NCI-H2196 (cell line): ENCODE measurements around the gene TAF6.
A peak's percentile ranks its signal among the peaks of the same experiment; 100 is the strongest.

Source experiments
- DNase-seq: peaks from one replicate; lab custom pipeline; 2025; ENCODE audit not compliant: unreplicated experiment; lab: John Stamatoyannopoulos, UW

Gene TAF6

DNA sequence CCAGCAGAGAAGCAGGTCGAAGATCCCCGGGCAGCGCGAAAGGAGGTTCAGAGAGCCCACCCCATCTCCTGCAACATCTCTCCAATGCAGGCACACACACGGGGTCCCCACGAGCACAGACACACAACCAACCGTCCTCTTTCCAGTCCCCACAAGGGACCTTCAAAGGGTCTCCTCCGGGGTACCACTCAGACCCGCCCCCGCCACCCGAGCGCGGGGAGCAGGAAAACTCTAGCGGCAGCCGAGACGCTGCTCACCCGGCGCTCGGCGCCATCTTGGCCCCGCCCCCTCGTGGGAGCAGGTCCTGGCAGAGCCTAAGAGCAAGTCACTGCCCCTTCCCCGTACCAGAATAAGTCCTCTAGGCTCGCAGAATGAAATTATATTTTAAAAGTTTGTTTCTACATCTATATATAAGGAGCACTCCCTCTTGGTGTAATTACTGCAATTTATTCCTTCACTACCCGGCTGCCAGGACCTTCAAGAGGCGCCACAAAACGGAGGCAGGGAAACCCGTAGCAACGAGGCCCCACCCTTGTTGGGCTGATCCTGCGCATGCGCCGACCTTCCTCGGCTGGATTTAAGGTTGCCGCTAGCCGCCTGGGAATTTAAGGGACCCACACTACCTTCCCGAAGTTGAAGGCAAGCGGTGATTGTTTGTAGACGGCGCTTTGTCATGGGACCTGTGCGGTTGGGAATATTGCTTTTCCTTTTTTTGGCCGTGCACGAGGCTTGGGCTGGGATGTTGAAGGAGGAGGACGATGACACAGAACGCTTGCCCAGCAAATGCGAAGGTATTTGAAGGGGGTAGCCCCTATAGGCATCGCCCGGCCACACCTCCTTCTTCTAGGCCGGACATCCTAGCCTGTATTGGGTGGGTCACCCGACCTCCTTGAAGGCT is at the start of gene TAF6, which contains the start of gene CNPY4:
TAF6 (minus strand) TSS at position 287 of the 898 bp plus-strand sequence. CDS start 5,149 bp downstream, outside the sequence.
CNPY4 (plus strand) TSS at position 563 of the 898 bp plus-strand sequence; CDS start at position 674, 111 bp downstream.
- DNase-seq, result peak; percentile 96

DNA sequence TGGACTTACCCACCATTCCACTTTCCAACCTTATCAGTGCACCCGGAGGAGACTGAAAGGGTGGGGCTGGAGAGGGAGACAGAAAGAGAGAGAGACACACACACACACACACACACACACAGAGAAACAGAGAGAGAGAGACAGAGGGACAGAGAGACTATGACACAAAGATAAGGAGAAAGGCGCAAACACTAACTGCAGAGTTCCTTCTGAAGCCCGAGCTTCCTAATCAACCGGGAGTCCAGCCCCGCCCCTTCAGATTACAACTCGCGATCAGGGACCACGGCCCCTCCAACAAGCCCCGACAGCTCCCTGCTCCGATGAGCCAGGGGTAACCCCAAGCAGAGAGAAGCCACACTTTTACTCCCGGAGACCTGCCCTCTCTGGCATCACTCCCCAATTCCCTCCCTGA is 48.8 kb upstream of the TAF6 start:
- no peak for DNase-seq

- no peak for DNase-seq
Measured at GRCh38 chr7:100166970-100167911, 48.1 kb upstream of the TAF6 start.

- no peak for DNase-seq
Measured at GRCh38 chr7:100166317-100166940, 47.3 kb upstream of the TAF6 start.

GRCh38 chr7:100163871-100164270 is 44.7 kb upstream of the TAF6 start:
- DNase-seq, result no peak

- no peak for DNase-seq
Measured at GRCh38 chr7:100163006-100163531, 43.9 kb upstream of the TAF6 start.

- no peak for DNase-seq
Measured at GRCh38 chr7:100160067-100160466, 40.9 kb upstream of the TAF6 start.

DNA sequence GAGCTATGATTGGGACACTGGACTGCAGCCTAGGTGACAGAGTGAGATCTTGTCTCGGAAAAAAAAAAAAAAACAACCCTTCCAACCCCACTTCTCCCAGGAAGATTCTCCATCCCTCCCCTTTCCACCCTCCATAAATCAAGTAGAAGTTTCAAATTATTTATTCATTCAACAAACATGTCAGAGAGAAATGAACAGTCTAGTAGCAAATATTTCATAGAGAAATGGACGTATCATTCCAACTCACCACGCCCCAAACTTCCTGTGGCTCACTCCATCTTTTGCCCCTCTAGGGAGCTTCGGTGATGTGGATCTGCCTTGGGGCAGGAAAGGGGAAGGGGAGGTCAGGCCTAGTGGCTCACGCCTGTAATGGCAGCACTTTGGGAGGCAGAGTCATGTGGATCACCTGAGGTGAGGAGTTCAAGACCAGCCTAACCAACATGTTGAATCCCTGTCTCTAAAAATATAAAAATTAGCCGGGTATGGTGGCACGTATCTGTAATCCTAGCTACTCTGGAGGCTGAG is 40.0 kb upstream of the TAF6 start:
- no peak for DNase-seq

DNA sequence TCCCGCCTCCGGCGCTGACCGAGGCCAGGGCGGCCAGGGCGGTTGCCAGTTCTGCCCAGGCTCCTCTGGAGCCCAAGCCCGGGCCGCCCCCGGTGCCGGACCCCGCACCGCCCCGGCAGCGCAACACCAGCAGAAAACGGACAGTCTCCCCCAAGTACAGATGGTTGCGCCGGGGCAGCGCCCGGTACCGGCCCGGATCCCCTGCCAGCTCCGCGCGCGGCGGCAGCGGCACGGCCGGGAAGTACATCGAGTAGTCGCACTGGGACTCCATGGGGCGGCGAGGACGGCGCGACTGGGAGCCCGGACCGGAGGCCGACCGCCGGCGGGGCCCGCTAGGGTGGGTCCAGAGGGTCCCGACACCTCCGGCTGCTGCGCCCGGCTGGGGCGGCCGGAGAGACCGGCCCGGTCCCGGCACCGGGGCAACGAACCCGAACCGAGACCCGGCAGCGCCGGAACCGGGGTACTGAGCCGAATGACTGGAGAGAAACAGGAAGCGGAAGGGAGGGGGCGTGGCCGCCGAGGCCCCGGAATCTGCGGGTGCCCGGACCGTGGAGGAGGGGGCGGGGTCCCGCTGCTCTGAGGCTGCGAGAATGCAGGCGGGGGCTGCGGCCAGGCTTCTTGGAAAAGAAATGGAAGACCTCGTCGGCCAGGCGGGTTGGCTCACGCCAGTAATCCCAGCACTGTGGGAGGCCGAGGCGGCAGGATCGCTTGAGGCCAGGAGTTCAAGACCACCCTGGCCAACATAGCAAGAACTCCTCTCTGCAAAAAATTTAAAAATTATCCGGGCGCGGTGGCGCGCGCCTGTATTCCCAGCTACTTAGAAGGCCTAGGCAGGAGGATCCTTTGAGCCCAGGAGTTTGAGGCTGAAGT is 39.3 kb upstream of the TAF6 start, which contains the start of gene TRAPPC14:
TRAPPC14 (minus strand) TSS at position 495 of the 870 bp plus-strand sequence; CDS start at position 271, 224 bp downstream.
- peak; percentile 88 for DNase-seq

DNA sequence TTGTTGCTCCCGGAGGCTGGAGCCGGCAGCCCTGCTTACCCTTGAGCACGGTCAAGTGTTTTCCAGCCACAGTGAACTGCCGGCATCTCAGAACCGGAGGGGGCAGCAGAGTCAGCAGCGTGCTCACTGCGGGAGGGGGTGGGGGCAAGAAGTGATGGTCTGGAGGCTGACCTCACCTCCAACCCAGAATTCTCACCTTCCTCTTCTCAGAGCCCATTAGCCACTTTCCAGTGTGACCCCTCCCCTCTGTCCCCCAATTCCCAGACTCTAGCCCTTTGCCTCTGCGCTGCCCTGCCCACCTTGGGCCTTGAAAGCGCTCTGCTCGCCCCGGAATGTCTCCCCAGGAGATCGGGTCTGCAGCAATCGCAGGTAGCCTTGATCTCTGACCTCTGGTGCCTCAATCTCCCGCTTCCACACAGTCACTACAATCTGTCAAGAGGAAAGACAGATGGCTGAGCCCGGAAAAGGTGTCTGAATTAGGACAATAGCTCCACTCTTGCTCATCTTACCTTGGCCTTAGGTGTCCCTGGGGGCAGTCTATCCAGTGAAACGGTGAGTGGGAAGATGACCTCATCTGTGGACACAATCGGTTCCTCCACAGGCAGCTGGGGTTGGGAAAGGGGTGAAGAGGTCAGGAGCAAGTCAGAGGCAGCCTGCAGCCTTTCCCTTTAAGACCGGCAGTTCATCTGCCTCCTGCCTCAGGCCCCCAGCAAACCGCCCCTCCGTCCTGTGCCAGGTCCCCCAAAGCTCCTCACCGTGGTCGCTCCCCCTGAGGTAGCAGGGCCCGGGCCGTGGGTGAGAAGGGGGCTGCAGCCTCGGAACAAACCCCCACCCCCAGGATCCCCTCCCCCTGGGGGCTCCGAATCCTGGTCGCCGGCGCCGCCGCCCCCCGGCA is 38.4 kb upstream of the TAF6 start:
- DNase-seq, result peak; percentile 44

GRCh38 chr7:100157069-100157333 is 37.8 kb upstream of the TAF6 start:
- DNase-seq, result peak; percentile 28

DNA sequence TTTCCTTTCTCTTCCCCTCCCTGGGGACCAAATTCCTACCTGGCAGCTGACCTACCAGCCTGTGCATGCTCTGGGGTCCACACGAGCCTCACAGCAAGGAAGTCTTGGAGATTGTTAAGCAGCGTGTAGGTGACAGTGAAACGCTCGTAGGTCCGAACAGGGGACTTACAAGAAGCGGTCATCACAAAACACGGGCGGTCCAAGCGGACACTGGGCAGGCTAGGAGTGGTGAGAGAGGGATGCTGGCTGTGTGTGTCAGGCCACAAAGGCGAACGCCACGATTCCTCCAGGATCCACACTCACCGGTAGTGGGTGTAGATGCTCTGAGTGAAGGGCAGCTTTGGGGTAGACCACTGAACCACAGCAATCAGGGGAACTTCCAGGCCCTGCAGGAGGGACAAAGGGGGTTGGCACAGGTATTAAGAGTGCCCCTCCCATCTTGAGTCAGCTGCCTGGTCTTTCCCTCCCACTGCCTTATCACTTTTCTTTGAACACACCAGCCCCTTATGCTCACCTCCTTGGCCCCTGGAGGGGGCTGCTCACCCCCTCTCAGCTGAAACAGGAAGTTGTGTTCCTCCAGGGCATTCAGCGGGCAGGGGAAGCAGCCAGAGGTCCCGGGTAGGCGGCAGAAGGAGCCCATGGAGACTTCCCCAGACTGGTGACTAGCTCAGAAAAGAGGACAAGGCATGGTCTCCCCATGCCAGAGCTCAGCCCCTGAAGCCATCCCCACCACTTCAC is 37.3 kb upstream of the TAF6 start:
- DNase-seq, result no peak

DNA sequence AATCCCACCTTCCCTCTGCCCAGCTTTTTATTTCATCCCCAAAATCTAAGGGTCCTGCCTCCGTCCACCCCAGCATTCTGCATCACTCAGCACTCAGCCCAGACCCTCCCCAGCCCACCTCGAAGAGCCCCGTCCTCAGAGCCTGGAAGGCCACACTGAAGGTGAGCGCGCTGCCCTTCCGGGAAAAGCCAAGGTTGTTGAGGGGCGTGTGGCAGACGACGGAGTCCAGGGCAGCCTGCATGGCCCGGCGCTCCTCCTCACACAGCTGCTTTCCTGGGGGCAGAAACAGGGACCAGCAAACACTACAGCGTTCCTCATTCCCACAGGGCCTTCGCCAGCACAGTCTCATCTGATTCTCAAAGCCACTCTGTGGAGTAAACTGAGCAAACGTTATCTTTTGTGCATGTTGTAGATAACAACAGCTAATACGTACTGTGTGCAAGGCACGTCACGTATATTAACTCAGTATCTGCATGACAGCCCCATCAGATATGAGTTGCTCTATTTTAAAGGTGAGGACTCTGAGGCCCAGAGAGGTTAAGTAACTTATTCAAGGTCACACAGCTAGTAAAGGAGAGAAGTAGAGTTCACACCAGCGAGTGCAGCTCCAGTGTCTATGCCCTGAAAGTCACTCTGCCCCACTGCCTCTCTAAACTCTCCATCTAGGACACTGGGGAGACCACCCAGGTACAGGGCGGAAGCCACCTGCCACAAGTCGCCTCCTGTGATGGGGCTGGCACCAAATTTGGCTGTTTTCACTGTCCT is 36.6 kb upstream of the TAF6 start:
- no peak for DNase-seq

DNA sequence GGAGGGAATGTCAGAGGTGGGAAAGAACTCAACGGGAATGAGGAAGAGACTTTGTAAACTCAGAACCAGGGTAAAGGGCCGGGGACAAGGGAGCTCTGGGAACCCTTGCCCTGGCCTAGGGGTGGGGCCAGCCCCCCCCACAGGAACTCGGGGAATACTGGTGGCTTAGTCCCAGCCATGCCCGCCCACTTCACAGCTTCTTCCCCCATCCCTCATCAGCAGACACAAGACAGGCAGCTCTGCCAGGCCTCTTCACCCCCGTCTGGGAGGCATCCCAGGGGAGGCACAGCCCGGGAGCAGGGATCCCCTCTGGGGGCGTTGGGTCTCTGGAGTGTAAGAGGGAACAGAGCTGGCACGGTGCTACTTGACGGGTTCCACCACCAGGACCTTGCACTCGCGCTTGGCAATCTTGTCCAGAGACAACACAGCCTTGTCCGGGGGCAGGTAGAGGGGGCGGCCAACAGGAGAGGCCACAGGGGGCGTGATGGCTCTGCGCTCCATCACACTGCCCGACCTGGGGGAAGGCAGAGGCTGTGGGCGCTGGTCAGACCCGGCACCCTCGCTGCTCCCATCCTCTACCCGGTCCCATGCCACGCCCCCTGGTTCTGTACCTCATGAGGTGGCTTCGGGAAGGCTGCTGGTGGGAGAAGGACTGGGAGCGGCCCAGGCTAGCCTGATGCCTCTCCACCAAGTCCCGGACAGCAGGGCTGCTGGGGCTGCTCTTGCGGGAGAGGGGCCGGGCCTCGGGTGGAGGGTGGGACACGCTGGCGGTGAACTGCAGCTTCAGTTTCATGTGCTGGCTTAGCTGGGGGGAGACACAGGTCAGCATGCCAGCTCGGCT is 35.7 kb upstream of the TAF6 start:
- no peak for DNase-seq

DNA sequence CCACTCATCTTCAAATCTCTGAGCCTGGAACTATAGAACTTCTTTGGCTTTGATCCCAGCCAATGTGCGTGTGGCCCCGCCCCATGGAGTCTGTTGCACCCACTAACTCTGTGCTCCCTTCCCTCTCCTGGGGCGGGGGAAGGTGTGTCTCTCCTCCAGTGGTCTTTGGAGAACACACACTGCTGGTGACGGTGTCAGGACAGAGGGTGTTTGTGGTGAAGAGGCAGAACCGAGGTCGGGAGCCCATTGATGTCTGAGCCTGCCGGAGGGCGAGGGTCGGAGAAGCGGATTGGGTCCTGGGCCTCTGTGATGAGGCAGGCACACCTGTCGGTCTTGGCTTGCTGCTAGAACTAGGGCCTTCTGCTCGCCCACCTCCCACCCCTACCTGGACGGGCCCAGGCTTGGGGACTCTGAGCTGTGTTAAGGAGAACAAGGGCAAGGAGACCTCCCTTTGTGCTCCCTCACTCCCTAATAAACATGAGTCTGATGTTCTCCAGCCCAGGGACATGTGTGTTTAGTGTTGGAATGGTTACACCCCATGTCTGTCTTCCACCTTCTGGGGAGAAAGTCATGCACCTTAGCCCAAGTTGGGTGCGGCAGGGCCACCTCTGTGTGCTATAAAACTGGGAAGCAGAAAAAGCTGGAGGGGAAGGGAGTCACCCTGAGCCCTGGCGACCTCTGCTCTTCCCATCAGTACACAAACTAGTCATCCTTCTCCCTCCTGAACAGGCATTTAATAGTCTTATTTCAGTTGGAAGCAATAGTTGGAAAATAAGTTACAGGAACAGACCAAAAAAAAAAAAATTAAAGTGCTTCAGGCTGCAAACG is 34.8 kb upstream of the TAF6 start:
- no peak for DNase-seq
